ENCODE data around the gene SLC15A2.

The SLC15A2 gene

DNA sequence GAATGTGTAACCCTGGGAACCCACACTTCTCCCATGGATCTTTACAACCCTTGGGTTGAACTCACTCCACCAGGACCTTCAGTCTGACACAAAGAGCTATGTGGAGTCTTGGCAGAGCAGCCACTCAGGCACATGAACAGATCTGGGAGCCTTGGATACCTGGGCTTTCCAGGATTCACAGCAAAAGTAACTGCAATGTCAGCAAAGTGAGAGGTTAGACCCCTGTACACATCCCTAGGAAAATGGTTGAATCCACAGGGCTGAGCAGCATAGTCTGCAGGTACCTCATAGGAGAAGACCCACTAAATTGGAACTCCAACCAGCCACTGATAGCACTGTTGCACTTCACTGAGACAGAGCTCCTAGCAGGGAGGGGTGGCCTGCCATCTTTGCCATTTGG lies 68.2 kb downstream of the SLC15A2 start:
- H3K36me3 ChIP-seq (ENCODE audit: control insufficient read depth in 1 of 2, insufficient read depth in 2 of 2, low read length in 2 of 2) = no peaks in the 10 kb centered on the region
- no peaks in the 10 kb centered on the region for H3K4me1 ChIP-seq (ENCODE audit: control insufficient read depth in 1 of 2, insufficient read depth in 2 of 2, low read length in 2 of 2)
- H3K9me3 ChIP-seq (ENCODE audit: control insufficient read depth in 1 of 2, low read length in 2 of 2) = peaks cover 0 to 3% of the 10 kb centered on the region in 2 donors
- no peak overlapping the region for H3K4me3 ChIP-seq (ENCODE audit: low read depth in 1 of 2, low read length in 2 of 2)
- H3K27ac ChIP-seq (ENCODE audit: low read length) = no peak overlapping the region
- H3K27me3 ChIP-seq (ENCODE audit: low read depth, low read length) = no peaks in the 10 kb centered on the region

DNA sequence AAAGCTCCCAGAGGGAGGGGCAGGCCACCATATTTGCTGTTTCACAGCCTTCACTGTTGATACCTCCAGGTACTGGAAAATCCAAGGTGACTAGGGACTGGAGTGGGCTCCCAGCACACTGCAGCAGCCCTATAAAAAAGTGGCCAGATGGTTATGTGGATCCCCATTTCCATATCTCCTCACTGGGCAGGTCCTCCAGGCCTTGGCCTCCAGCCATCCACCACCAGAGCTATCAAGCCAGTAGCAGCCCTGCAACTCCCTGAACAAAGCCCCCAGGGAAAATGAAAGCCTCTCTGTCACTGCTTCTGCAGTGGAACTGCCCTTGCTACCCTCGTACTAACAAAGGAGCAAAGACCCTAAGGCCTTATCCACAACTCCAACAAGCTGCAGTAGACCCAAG lies 69.4 kb downstream of the SLC15A2 start:
- peaks cover 0 to 3% of the 10 kb centered on the region in 2 donors for H3K9me3 ChIP-seq (ENCODE audit: control insufficient read depth in 1 of 2, low read length in 2 of 2)
- no peaks in the 10 kb centered on the region for H3K27me3 ChIP-seq (ENCODE audit: low read depth, low read length)

DNA sequence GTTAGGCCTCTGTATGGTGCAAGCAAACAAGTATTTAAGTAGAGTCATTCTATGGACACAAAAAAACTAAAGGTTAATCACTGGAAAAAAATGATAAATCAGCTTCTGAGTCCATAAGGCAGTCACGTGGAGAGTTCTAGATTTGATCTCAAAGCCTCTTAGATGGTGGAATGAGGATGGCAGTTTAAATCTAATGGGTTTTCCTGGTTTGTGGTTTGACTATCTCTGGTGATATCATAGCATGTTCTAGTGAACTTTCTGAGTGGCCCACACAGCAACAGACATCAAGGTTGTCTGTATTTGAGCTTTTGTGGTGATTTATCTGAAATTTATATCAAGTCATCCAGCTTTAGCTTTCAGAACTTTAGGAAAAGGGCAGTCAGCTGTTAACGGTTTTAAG lies 75.4 kb downstream of the SLC15A2 start:
- no peaks in the 10 kb centered on the region for H3K4me1 ChIP-seq (ENCODE audit: control insufficient read depth in 1 of 2, insufficient read depth in 2 of 2, low read length in 2 of 2)
- no peak overlapping the region for H3K27ac ChIP-seq (ENCODE audit: low read length)
- H3K27me3 ChIP-seq (ENCODE audit: low read depth, low read length) = no peaks in the 10 kb centered on the region
- peaks cover 0 to 5% of the 10 kb centered on the region in 2 donors for H3K9me3 ChIP-seq (ENCODE audit: control insufficient read depth in 1 of 2, low read length in 2 of 2)
- no peak overlapping the region for H3K4me3 ChIP-seq (ENCODE audit: low read depth in 1 of 2, low read length in 2 of 2)
- no peaks in the 10 kb centered on the region for H3K36me3 ChIP-seq (ENCODE audit: control insufficient read depth in 1 of 2, insufficient read depth in 2 of 2, low read length in 2 of 2)

More for the DNA sequence above, 69.4 kb downstream of the SLC15A2 start:
- Histone ChIP-seq H3K36me3 (ENCODE audit: control insufficient read depth in 1 of 2, insufficient read depth in 2 of 2, low read length in 2 of 2) (no peaks in the 10 kb centered on the region), H3K27ac (ENCODE audit: low read length) (no peak overlapping the region), H3K4me1 (ENCODE audit: control insufficient read depth in 1 of 2, insufficient read depth in 2 of 2, low read length in 2 of 2) (no peaks in the 10 kb centered on the region), H3K4me3 (ENCODE audit: low read depth in 1 of 2, low read length in 2 of 2) (no peak overlapping the region)

DNA sequence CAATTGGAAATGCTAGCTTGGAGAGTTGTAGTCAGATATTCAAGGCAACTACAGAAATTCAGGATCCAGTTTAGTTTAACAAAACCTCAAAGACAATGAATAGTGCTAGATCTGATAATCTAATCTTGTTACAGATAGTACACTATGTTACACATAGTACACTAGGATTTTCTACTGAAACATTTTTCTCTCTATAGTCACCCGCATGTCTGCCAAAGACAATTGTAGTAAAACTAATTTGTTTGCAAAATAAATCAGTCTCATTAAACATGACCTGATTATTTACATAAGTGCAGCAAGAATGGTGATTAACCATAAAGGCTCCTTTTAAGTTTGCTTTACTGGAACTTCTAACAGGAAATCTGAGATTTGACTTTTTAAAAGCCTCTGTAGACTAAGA lies 75.8 kb downstream of the SLC15A2 start:
- Histone ChIP-seq H3K27me3 (ENCODE audit: low read depth, low read length) (no peaks in the 10 kb centered on the region), H3K27ac (ENCODE audit: low read length) (no peak overlapping the region), H3K9me3 (ENCODE audit: control insufficient read depth in 1 of 2, low read length in 2 of 2) (peaks cover 0 to 6% of the 10 kb centered on the region in 2 donors), H3K36me3 (ENCODE audit: control insufficient read depth in 1 of 2, insufficient read depth in 2 of 2, low read length in 2 of 2) (no peaks in the 10 kb centered on the region), H3K4me1 (ENCODE audit: control insufficient read depth in 1 of 2, insufficient read depth in 2 of 2, low read length in 2 of 2) (no peaks in the 10 kb centered on the region), H3K4me3 (ENCODE audit: low read depth in 1 of 2, low read length in 2 of 2) (no peak overlapping the region)

DNA sequence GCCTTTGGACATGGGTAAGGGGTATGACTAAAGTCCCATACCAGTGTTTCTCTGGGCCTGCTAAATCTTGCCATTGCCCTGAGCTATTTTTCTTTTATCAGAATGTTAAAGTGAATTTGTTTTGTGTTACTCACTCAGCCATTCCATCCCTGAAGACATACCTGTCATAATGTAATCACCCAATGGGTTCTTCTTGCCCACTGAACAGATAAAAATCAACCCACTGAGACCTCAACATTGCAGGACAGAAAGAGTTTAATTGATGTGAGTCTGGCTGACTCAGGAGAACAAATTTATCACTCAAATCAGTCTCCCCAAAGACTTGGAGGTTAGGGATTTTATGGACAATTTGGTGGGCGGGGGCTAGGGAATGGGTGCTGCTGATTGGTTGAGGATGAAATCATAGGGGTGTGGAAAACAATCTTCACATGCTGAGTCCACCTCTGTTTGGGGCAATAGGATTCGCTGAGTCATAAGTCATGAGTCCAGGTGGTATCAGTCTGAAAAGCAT lies 80.5 kb downstream of the SLC15A2 start:
- Histone ChIP-seq H3K27me3 (ENCODE audit: low read depth, low read length) (no peaks in the 10 kb centered on the region), H3K4me1 (ENCODE audit: control insufficient read depth in 1 of 2, insufficient read depth in 2 of 2, low read length in 2 of 2) (no peaks in the 10 kb centered on the region), H3K27ac (ENCODE audit: low read length) (no peak overlapping the region), H3K9me3 (ENCODE audit: control insufficient read depth in 1 of 2, low read length in 2 of 2) (peaks cover 0 to 15% of the 10 kb centered on the region in 2 donors), H3K4me3 (ENCODE audit: low read depth in 1 of 2, low read length in 2 of 2) (no peak overlapping the region), H3K36me3 (ENCODE audit: control insufficient read depth in 1 of 2, insufficient read depth in 2 of 2, low read length in 2 of 2) (no peaks in the 10 kb centered on the region)

DNA sequence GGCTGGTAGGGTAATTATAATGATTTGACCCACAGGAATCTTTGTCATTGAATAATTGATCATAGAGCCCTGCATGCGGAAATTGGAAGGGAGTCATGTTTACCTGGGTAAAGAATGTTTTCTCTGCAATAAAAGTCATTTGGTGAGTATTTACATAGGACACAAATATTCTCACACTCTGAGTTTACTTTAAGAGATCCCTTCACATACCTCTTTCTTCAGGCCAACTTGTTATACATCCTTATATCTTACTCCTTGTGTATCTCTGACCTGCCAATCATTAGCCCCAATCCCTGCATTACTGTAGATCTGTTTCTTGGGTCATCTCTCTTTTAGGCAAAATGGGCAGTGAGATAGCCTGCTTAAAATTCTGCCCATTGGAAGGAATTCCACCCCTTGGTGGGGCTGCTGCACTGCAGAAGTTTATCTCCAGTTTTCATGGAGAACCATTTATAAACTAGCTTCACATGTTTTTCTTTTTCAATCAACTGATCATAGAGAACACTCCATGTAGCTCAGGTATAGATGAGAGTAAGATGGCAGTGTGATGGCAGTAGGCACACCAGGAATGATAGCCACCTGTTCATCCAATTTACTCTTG lies 81.6 kb downstream of the SLC15A2 start:
- no peaks in the 10 kb centered on the region for H3K27me3 ChIP-seq (ENCODE audit: low read depth, low read length)
- no peak overlapping the region for H3K4me3 ChIP-seq (ENCODE audit: low read depth in 1 of 2, low read length in 2 of 2)
- no peak overlapping the region for H3K27ac ChIP-seq (ENCODE audit: low read length)
- peaks cover 0 to 15% of the 10 kb centered on the region in 2 donors for H3K9me3 ChIP-seq (ENCODE audit: control insufficient read depth in 1 of 2, low read length in 2 of 2)
- H3K4me1 ChIP-seq (ENCODE audit: control insufficient read depth in 1 of 2, insufficient read depth in 2 of 2, low read length in 2 of 2) = no peaks in the 10 kb centered on the region
- H3K36me3 ChIP-seq (ENCODE audit: control insufficient read depth in 1 of 2, insufficient read depth in 2 of 2, low read length in 2 of 2) = no peaks in the 10 kb centered on the region

DNA sequence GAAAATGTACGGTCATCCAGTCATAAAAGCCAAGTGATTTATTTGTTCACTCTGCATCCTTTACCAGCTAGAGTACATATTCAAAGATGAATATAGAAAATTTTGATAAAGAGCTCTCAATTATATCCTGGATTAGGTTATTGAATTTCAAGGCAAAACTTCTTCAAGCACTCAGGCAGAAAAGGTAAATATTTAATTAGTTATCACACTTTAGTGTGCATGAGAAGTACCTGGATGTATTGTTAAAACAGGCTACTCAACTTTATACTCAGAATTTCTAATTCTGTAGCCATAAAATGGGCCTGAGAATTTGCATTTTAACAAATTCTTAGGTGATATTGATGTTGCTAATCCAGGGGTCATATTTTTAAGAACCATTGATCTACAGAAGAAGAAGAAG lies 82.5 kb downstream of the SLC15A2 start:
- no peaks in the 10 kb centered on the region for H3K36me3 ChIP-seq (ENCODE audit: control insufficient read depth in 1 of 2, insufficient read depth in 2 of 2, low read length in 2 of 2)
- H3K4me1 ChIP-seq (ENCODE audit: control insufficient read depth in 1 of 2, insufficient read depth in 2 of 2, low read length in 2 of 2) = no peaks in the 10 kb centered on the region
- no peak overlapping the region for H3K27ac ChIP-seq (ENCODE audit: low read length)
- no peaks in the 10 kb centered on the region for H3K27me3 ChIP-seq (ENCODE audit: low read depth, low read length)
- H3K4me3 ChIP-seq (ENCODE audit: low read depth in 1 of 2, low read length in 2 of 2) = no peak overlapping the region
- H3K9me3 ChIP-seq (ENCODE audit: control insufficient read depth in 1 of 2, low read length in 2 of 2) = peaks cover 0 to 15% of the 10 kb centered on the region in 2 donors

DNA sequence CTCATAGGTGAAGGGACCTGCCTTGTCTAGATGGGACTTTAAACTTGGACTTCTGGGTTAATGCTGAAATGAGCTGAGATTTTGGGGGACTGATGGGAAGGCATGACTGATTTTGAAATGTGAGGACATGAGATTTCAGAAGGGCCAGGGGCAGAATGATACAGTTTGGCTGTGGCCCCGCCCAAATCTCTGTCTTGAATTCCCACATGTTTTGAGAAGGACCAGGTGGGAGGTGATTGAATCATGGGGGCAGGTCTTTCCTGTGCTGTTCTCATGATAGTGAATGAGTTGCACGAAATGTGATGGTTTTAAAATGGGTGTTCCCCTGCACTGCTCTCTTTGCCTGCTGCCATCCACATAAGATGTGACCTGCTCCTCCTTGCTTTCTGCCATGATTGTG lies 85.0 kb downstream of the SLC15A2 start:
- Histone ChIP-seq H3K4me1 (ENCODE audit: control insufficient read depth in 1 of 2, insufficient read depth in 2 of 2, low read length in 2 of 2) (no peaks in the 10 kb centered on the region), H3K27ac (ENCODE audit: low read length) (no peak overlapping the region), H3K4me3 (ENCODE audit: low read depth in 1 of 2, low read length in 2 of 2) (no peak overlapping the region)

DNA sequence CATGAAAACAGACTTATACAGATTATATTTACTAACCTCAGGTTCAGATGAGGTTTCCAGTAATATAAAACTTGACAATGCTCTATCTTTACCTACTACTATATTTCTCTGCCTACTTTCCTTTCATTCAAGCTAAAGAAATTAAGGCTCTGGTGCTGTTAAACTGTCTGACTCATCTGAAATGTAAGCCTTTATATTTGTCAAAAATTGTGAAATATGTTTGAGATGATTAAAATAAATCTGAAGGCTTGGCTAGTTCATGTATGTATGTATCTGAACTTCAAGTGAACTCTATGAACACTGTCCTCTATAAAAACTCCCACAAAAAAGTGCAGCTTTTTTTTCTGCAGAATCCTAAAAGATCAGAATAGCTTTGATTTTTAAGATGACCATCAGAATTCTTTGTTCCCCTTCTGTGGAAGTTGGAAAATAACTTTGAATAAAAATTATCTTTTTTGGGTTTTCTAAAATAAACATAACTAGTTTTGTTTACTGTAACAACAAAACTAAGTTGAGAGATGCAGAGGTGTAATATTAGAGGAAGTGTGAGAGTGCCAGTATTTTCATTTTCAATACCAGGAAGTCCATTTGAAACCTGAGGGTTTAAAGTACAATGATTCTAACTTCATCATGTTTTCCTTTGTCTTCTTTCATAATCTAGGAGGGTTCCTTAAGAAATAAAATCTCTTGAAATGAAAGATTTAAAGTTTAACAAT lies 85.7 kb downstream of the SLC15A2 start:
- Histone ChIP-seq H3K27ac (ENCODE audit: low read length) (no peak overlapping the region), H3K4me1 (ENCODE audit: control insufficient read depth in 1 of 2, insufficient read depth in 2 of 2, low read length in 2 of 2) (no peaks in the 10 kb centered on the region), H3K9me3 (ENCODE audit: control insufficient read depth in 1 of 2, low read length in 2 of 2) (peaks cover 4 to 19% of the 10 kb centered on the region in 2 donors), H3K27me3 (ENCODE audit: low read depth, low read length) (no peaks in the 10 kb centered on the region), H3K4me3 (ENCODE audit: low read depth in 1 of 2, low read length in 2 of 2) (no peak overlapping the region), H3K36me3 (ENCODE audit: control insufficient read depth in 1 of 2, insufficient read depth in 2 of 2, low read length in 2 of 2) (no peaks in the 10 kb centered on the region)

More for the DNA sequence above, 85.0 kb downstream of the SLC15A2 start:
- H3K36me3 ChIP-seq (ENCODE audit: control insufficient read depth in 1 of 2, insufficient read depth in 2 of 2, low read length in 2 of 2) = no peaks in the 10 kb centered on the region
- H3K9me3 ChIP-seq (ENCODE audit: control insufficient read depth in 1 of 2, low read length in 2 of 2) = peaks cover 4 to 22% of the 10 kb centered on the region in 2 donors
- H3K27me3 ChIP-seq (ENCODE audit: low read depth, low read length) = no peaks in the 10 kb centered on the region

DNA sequence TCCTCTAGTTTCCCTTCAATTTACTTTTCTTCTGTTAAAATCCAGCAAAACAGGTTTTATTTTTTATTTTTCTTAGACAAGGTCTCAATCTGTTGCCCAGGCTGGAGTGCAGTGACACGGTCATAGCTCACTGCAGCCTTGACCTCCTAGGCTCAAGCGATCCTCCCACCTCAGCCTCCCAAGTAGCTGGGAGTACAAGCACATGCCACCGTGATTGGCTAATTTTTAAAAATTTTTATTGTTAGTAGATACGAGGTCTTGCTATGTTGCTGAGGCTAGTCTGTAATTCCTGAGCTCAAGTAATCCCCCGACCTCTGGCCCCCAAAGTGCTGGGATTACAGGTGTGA lies 86.2 kb downstream of the SLC15A2 start:
- Histone ChIP-seq H3K36me3 (ENCODE audit: control insufficient read depth in 1 of 2, insufficient read depth in 2 of 2, low read length in 2 of 2) (no peaks in the 10 kb centered on the region), H3K4me3 (ENCODE audit: low read depth in 1 of 2, low read length in 2 of 2) (no peak overlapping the region), H3K27ac (ENCODE audit: low read length) (no peak overlapping the region), H3K9me3 (ENCODE audit: control insufficient read depth in 1 of 2, low read length in 2 of 2) (peaks cover 4 to 18% of the 10 kb centered on the region in 2 donors), H3K4me1 (ENCODE audit: control insufficient read depth in 1 of 2, insufficient read depth in 2 of 2, low read length in 2 of 2) (no peaks in the 10 kb centered on the region), H3K27me3 (ENCODE audit: low read depth, low read length) (no peaks in the 10 kb centered on the region)

DNA sequence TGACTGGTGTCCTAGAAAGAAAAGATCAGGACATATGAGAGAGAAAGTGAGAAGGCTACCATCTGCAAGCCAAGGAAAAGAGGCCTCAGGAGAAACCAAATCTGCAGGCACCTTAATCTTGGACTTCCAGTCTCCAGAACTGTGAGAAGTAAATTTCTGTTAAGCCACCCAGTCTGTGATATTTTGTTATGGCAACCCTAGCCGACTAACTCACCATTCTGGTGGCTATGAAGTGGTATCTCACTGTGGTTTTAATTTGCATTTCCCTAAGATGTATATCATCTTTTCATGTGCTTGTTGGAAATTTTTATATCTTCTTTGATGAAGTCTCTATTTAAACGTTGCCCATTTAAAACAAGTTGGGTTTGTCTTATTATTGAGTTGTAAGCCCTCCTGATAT lies 87.3 kb downstream of the SLC15A2 start:
- no peak overlapping the region for H3K4me3 ChIP-seq (ENCODE audit: low read depth in 1 of 2, low read length in 2 of 2)
- no peaks in the 10 kb centered on the region for H3K36me3 ChIP-seq (ENCODE audit: control insufficient read depth in 1 of 2, insufficient read depth in 2 of 2, low read length in 2 of 2)
- H3K27ac ChIP-seq (ENCODE audit: low read length) = no peak overlapping the region
- no peaks in the 10 kb centered on the region for H3K27me3 ChIP-seq (ENCODE audit: low read depth, low read length)
- H3K4me1 ChIP-seq (ENCODE audit: control insufficient read depth in 1 of 2, insufficient read depth in 2 of 2, low read length in 2 of 2) = no peaks in the 10 kb centered on the region
- H3K9me3 ChIP-seq (ENCODE audit: control insufficient read depth in 1 of 2, low read length in 2 of 2) = peaks cover 4 to 13% of the 10 kb centered on the region in 2 donors
